GM18511 (cell line): Measurements from ENCODE around the gene TLCD5.

Experiments
- ATAC-seq: cut with Tn5 transposase; IDR thresholded peaks from one replicate; pipeline ENCODE4 v1.9.1; 2021; ENCODE audit warnings: mild to moderate bottlenecking, moderate library complexity; ENCODE audit not compliant: unreplicated experiment

The TLCD5 gene

DNA sequence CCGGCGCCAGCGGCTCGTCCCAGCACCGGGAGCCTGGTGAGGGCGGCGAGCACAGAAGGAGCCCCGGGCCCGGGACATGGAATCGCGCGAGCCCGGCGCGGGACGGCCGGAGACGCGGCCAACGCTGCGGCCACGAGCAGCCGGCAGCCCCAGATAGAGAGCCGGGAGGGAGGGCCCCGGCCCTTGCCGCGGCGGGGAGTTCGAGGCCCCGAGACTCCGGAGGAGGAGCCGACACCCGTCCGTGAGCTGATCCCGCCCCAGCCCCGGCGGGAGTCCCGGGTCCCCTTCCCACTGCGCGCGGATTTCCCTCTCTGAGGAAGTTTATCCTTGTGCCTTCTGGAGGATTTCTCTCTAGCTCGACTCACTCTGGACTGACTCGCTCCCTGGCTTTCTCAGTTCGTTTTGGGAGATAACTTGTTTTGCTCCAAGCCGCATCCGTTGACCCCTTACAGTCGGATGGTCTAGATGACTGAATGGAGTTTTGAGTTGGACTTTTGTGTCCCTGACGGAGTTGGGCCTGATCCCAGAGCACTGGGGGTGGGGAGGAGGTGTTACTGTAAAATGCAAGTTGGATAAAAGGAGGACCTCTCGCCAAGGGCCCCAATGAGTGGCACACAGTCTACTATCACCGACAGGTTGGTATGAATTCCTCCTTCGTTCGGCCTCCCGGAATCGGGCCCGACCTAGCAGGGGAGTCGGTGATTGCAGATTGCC, 11.7 kb downstream of the TLCD5 start:
- ATAC-seq, result peak; percentile 32

DNA sequence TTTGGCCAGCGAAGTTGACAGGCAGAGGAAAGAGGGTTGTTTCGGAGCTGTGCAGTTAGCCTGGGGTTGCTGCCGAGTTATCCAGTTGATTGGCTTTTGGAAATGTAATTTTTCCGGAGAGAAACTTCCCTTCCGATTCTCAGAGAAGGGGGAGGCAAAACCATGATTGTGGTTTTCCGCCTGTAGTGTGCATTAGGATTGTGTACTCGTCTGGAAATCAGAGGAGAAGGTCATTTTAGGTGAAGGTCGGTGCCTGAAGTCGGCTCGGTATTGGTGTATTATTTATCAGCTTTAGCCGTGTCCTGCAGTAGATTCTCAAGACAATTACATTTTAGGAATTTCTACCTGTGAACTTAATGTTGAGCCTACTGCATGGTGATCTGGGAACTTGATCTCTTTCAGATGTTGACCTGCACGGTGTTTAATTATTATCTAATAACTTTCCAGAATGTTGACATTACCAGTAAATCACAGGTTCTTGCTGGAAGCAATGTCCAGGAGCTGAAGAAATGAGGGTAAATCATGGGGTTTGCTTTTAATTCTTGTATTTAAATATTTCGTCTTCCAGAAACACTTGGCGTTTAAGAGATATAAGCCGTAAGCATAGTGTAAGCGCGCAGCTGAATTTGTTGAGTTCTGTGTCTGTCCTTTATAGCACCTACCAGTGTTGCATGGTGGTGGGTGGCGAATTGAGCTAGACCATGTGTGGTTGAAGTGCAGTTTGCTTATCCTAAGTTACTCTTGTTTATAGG, 12.4 kb downstream of the TLCD5 start:
- no peak for ATAC-seq

- ATAC-seq, result no peak
These were observed 13.2 kb downstream of the TLCD5 start for GRCh38 chr11:120338107-120338933.

DNA sequence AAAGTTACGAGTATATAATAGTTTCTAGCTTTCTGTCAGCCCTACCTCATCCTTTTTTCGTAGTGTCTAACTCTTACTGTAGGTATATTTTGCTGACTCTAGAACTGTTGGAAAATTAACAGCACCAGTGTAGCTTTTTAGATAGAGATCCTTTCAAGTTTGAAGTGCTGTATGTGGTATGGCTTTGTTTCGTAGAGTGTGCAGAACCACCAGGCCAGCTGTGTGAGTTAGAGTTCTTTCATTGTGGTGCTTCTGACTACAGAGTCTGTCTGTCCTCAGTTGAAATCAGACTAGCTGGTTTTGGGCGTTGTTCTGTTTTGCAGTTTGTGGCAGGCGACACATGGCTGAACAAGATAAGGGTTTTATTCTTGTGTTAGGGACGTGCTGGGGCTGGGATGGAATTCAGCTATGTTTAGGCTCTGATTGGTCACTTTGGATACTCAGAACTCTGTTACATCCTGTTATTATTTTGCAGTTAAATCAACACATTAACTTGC, 14.3 kb downstream of the TLCD5 start:
- ATAC-seq, result no peak

GRCh38 chr11:120340529-120340928, 15.4 kb downstream of the TLCD5 start:
- ATAC-seq, result no peak

DNA sequence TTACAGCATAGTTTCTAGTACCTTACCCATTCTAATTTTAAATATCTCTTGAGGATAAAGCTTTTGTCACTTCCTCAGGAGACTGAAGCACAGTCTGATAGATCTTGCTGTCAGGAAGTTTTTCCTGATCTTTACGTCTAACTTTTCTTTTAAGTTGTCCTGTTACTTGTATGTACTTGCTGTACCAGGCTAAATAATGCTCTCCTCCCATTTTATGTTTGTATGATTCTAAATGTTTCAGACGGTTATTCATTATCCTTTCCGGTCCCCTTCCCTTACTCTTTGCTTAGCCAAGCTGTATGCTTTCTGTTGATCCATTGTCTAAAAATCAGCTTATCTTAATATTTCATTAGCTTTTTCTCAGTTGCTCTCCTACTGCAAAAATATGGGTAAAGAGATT, 17.1 kb downstream of the TLCD5 start:
- ATAC-seq, result no peak

DNA sequence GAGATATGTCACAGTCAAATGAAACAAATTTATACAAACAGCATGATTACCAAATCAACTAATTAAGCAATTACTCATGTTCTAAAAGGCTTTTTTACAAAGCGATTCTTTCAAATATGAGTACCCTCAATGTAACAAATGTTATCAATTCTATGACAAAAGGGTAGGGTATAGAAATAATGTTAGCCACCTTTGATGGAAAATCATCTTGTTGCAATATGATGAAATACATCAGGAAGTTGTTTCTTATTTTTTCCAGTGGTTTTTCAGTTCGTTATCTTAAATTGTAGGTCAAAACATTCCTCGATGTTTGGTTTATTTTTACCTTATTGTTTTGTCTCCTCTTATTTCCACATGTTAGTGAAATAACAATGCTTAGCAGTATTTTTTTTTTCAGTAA, 17.6 kb downstream of the TLCD5 start:
- no peak for ATAC-seq

DNA sequence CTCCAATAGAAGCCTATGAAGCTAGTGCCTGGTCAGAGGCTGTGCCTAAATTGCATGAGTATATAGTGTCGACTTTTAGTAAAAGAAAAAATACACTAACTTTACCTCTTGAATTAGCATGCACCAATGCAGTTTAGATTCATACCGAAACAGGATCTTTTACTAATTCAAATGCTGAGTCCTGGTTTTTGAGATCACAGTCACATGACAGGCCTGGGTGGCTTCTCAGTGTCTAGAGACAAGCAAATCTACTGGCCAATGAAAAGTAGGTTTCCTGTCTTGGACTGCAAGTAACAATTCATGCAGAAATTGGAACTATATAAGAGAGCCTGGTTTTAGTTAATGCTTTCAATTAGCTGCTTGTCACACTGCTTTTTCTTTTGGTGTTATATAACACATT, 18.3 kb downstream of the TLCD5 start:
- ATAC-seq, result peak; percentile 69

GRCh38 chr11:120344302-120345004, 19.4 kb downstream of the TLCD5 start:
- peak; percentile 82 for ATAC-seq

DNA sequence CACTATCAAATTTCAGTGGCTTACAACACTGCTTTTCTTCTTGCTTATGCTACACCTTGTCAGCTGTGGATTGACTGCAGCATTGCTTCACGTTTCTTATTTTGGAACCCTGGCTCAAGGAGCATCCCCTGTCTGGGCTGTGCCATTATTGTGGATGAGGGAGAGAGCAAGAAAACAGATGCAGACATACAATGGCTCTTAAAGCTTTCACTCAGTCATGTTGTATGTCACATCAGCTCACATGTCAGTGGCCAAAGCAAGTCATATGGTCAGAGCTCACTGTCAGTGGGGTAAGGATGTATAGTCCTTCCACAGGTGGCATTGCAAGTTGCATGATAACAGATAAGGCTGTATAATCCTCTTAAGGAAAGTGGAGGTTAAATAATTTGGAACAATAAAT, 21.1 kb downstream of the TLCD5 start:
- ATAC-seq, result no peak

DNA sequence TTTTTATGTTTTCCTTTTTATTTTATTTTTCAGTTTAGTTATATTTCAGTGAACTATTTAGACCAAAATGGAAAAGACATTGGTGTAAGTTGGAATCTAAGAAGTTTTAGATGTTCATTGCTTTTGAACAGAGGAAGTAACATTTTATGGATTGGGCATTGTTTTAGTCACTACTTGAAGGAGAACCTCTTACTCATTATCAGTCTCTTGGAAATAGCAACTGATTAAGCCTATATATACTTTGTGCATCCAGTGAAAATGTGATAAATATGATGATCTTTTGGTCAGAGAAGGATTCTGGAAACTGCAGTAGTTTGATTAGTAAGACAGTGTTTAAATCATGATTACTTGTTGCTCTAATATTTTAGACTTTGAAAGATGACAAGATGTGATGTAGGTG, 25.5 kb downstream of the TLCD5 start:
- ATAC-seq, result no peak

DNA sequence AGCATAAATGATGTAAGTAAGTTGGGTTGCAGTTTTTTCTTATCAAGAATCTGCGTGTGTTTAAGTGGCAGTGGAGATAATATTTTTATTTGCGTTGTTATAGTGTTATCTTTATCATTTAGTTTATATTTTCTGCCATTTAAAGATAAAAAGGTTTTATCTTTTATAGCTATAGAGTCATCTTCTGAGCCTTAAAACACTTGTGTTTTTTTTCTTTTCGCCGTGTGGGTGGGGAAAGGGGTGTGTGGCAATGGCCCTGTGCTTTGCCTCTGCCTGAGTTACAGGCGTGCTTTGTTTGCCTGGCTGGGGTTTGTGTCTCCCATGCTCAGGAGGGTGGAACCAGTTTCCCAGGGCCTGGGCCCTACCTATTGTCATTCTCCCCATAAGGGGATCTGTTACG, 27.3 kb downstream of the TLCD5 start:
- ATAC-seq, result no peak

DNA sequence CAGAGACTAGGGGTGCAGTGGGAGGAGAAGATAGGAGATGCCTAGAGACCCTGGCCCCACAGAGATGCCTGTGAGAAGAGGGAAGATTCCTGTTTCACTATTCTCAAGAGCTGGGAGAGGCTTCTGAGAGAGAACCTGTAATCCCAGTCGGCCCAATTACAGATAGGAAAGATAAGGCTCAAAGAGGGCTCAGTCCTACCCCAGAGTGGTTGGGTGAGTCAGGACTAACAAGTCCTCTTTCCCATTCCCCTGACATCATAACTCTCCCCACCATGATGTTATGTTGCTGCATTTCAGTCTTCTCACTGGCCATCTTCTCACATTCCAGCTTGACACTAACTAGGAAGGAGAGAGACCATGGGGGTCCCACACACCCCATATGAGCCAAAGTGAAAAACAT, 29.0 kb downstream of the TLCD5 start:
- no peak for ATAC-seq

- ATAC-seq, result no peak
These were observed 29.7 kb downstream of the TLCD5 start for GRCh38 chr11:120354779-120355178.

- no peak for ATAC-seq
These were observed 32.5 kb downstream of the TLCD5 start for GRCh38 chr11:120357620-120358019.

- no peak for ATAC-seq
These were observed 33.6 kb downstream of the TLCD5 start for GRCh38 chr11:120358729-120359128.

DNA sequence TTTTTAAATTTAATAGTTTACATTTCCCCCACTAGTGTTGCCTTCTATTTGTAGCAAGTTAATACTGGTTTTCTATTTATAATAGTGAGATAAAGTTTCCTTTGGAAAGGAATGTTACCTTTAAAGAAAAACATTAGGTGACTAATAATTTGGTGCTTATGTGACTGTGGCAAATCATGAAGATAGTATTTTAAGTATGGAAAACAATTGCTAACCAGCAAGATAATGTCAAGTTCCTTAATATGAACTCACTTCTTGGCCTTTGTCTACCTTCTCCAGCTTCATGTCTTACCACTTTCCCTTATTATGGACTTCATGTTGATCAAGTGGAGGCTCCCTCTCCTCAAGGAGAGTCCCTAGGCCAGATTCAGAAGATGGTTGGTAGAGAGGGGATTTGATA, 38.3 kb downstream of the TLCD5 start:
- no peak for ATAC-seq

- ATAC-seq, result no peak
These were observed 40.4 kb downstream of the TLCD5 start for GRCh38 chr11:120365512-120365911.

DNA sequence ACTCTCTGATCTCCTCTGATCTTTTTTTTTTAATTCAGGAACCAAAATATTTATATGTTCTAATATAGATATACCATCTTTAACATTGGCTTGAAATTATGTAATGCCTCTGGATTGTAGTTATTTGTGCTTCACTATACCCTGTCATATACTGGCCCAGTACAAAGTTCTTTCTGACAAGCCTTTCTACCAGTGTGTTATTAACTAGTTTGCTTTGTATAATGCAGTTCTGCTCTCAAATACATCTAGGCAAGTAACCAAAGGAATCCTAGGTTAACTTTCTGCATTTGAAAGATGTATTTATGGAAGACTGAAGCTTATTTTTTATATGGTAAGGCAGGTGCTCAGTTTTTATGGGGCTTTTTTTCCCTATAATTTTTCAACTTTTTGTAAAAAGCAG, 47.2 kb downstream of the TLCD5 start:
- ATAC-seq, result no peak

DNA sequence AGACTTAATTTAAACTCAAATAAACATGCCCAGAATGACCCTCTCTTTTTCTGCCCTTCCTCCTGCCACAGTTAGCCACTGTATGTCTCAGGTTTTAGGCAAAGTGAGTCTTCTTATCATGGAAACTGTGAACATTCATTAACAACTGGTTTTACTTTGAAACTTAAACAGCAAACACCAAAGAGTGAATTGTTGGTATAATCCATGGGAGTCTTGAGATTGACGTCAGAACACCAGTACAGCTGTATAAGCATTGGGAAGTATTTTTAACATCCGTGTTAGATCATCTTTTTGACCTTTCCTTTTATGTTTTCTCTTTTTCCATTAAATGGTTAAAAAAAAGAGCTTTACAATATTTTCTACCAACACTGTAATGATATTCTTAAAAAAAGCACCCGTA, 50.0 kb downstream of the TLCD5 start:
- ATAC-seq, result no peak
